Gastroesophageal sphincter (tissue), 4 donors: ENCODE measurements around the gene NFKBIA. TPM values are rescaled to one million over a fixed set of nuclear protein-coding genes. Genes with fewer than 3 reads are reported as not detected.

Experiments
- ATAC-seq: fragments of 150-250 bp; one replicate; pipeline ENCODE4 v1.9.1; 2016; ENCODE audit warnings: mild to moderate bottlenecking, moderate library complexity
- H3K27ac ChIP-seq, 4 donors: fragments of 200-600 bp; sonication (generic) in 3 of 4; 1 replicate in 3 of 4; 2 replicates in 1 of 4; pipeline ENCODE4 v1.5.1; 2016 to 2019
- H3K27me3 ChIP-seq: fragments of 200-600 bp; sonication (generic); one replicate; pipeline ENCODE4 v1.5.1; 2019
- H3K36me3 ChIP-seq, 2 donors: fragments of 200-600 bp; sonication (generic); one replicate each; pipeline ENCODE4 v1.5.1; 2019; ENCODE audit warnings: control low read depth in 1 of 2
- H3K4me1 ChIP-seq, 3 donors: fragments of 200-600 bp; sonication (generic); 1 replicate in 2 of 3; 2 replicates in 1 of 3; pipeline ENCODE4 v1.5.1; 2016 to 2019; ENCODE audit warnings: control low read depth in 2 of 3
- H3K4me3 ChIP-seq, 2 donors: fragments of 200-600 bp; sonication (generic); one replicate each; pipeline ENCODE4 v1.5.1; 2019; ENCODE audit warnings: mild to moderate bottlenecking in 1 of 2, moderate library complexity in 1 of 2
- H3K9me3 ChIP-seq, 3 donors: fragments of 200-600 bp; sonication (generic); one replicate each; pipeline ENCODE4 v1.5.1; 2017 to 2019; ENCODE audit warnings: control low read depth in 2 of 3
- CTCF ChIP-seq, 4 experiments: fragments of 200-600 bp in 2 of 4; fragments of 450-650 bp in 2 of 4; sonication (generic) in 1 of 4; IDR thresholded peaks; one replicate each; pipeline ENCODE4 v1.5.1; 2017 to 2019; ENCODE audit warnings: antibody characterized with exemption in 4 of 4, mild to moderate bottlenecking in 2 of 4, moderate library complexity in 2 of 4
- EP300 ChIP-seq: sonication (generic); formaldehyde crosslinking; IDR thresholded peaks from one replicate; pipeline ENCODE4 v1.6.1; 2017; ENCODE audit warnings: antibody characterized with exemption, mild to moderate bottlenecking
- POLR2A ChIP-seq, 2 donors: fragments of 450-650 bp; IDR thresholded peaks; one replicate each; pipeline ENCODE4 v1.6.1; 2017; ENCODE audit warnings: antibody characterized with exemption in 2 of 2, mild to moderate bottlenecking in 2 of 2, moderate library complexity in 1 of 2
- POLR2AphosphoS5 ChIP-seq: sonication (generic); formaldehyde crosslinking; IDR thresholded peaks from one replicate; pipeline ENCODE4 v1.6.1; 2017; ENCODE audit warnings: antibody characterized with exemption
- WGBS, 2 donors: methylation state at CpG; one replicate each; pipeline ENCODE4 v1.1.5; 2018; ENCODE audit warnings: low coverage in 1 of 2; 5-methylcytosine and 5-hydroxymethylcytosine counted together
- total RNA-seq, 4 donors: library from RNA; depleted of rRNA; stranded (reverse); fragments of >200 nt; gene quantifications; one replicate each; pipeline ENCODE4 v1.1.0, GENCODE V29; 2016

Gene NFKBIA
- total RNA-seq, 4 donors from 2014 or later, result 285 to 493 (median 341) TPM

- H3K36me3 ChIP-seq, result no peaks in the 10 kb centered on the region
- no peaks in the 10 kb centered on the region for H3K9me3 ChIP-seq
- 13 to 41% methylated on average over 3 to 4 of the region's 5 CpGs for WGBS, 2 donors
- no peak overlapping the region for H3K4me3 ChIP-seq
- TF ChIP-seq EP300 (no peak), CTCF (IDR thresholded peaks at IDR 0.05) (no peak), POLR2A (IDR thresholded peaks at IDR 0.05) (no peak), POLR2AphosphoS5 (no peak)
- H3K4me1 ChIP-seq, result peaks cover 0 to 49% (median 5%) of the 10 kb centered on the region in 3 donors
- H3K27me3 ChIP-seq, result no peaks in the 10 kb centered on the region
- peak overlapping the region in 3 of 4 donors; percentile 12 to 71 (median 41) for H3K27ac ChIP-seq
- no peak for ATAC-seq
These were observed 11.7 kb upstream of the NFKBIA start for GRCh38 chr14:35416108-35416750.

GRCh38 chr14:35414365-35414764 is 9.8 kb upstream of the NFKBIA start:
- Histone ChIP-seq H3K9me3 (no peaks in the 10 kb centered on the region), H3K4me1 (peaks cover 0 to 37% (median 0%) of the 10 kb centered on the region in 3 donors), H3K36me3 (no peaks in the 10 kb centered on the region), H3K27ac (peak overlapping the region in 3 of 4 donors; percentile 14 to 71 (median 57)), H3K27me3 (no peaks in the 10 kb centered on the region), H3K4me3 (no peak overlapping the region)
- WGBS, 2 donors, result 28 to 30% methylated on average over 4 of the region's 4 CpGs
- ATAC-seq, result no peak
- TF ChIP-seq POLR2A (IDR thresholded peaks at IDR 0.05) (no peak), POLR2AphosphoS5 (no peak), CTCF (IDR thresholded peaks at IDR 0.05) (no peak), EP300 (no peak)

- Histone ChIP-seq H3K4me1 (peaks cover 0 to 41% (median 0%) of the 10 kb centered on the region in 3 donors), H3K36me3 (no peaks in the 10 kb centered on the region), H3K4me3 (no peak overlapping the region), H3K27me3 (no peaks in the 10 kb centered on the region), H3K9me3 (no peaks in the 10 kb centered on the region), H3K27ac (peak overlapping the region in 3 of 4 donors; percentile 38 to 71 (median 43))
- peak; percentile 52 for ATAC-seq
- 71 to 73% methylated on average over 3 to 12 of the region's 12 CpGs for WGBS, 2 donors
- no peak for TF ChIP-seq CTCF (IDR thresholded peaks at IDR 0.05)
- TF ChIP-seq POLR2AphosphoS5, result no peak
- no peak for TF ChIP-seq EP300
- no peak for TF ChIP-seq POLR2A (IDR thresholded peaks at IDR 0.05)
These were observed 7.9 kb upstream of the NFKBIA start for GRCh38 chr14:35412272-35413056.

GRCh38 chr14:35410858-35411257 is 6.3 kb upstream of the NFKBIA start:
- Histone ChIP-seq H3K27me3 (no peaks in the 10 kb centered on the region), H3K27ac (no peak overlapping the region), H3K9me3 (no peaks in the 10 kb centered on the region), H3K4me3 (no peak overlapping the region), H3K4me1 (peaks cover 4 to 45% (median 8%) of the 10 kb centered on the region in 3 donors), H3K36me3 (no peaks in the 10 kb centered on the region)
- WGBS, 2 donors, result 86 to 100% methylated on average over 1 to 2 of the region's 6 CpGs
- TF ChIP-seq POLR2AphosphoS5 (no peak), POLR2A (IDR thresholded peaks at IDR 0.05) (no peak), CTCF (IDR thresholded peaks at IDR 0.05) (no peak), EP300 (no peak)
- no peak for ATAC-seq
